ENCODE data around the gene KLF15. TPM values are rescaled to one million over a fixed set of nuclear protein-coding genes. Genes with fewer than 3 reads are reported as not detected.

Gene KLF15
- total RNA-seq, 4 donors from 2014 or later = 9.6 to 31.3 (median 19.2) TPM

GRCh38 chr3:126375835-126376331 lies 18.7 kb upstream of the KLF15 start:
- TF ChIP-seq POLR2A (IDR thresholded peaks at IDR 0.05) (no peak), CTCF (IDR thresholded peaks at IDR 0.05) (no peak)
- whole genome bisulfite sequencing, 2 donors = 77 to 85% methylated on average over 10 to 13 of the region's 13 CpGs
- DNase-seq (ENCODE audit: low spot score in 2 of 2) = peak in 1 of 2 donors; percentile 81
- intact Hi-C loops (cut with DNase I; ENCODE audit: low total_unique reads) = no loop called here
- no peak overlapping the region for H3K4me3 ChIP-seq (ENCODE audit: low read depth, poor library complexity, severe bottlenecking)

- H3K4me3 ChIP-seq (ENCODE audit: low read depth, poor library complexity, severe bottlenecking) = no peak overlapping the region
- WGBS, 2 donors = 78% methylated on average over 21 of the region's 21 CpGs
- TF ChIP-seq POLR2A (IDR thresholded peaks at IDR 0.05) (no peak), CTCF (IDR thresholded peaks at IDR 0.05) (no peak)
- intact Hi-C loops (cut with DNase I; ENCODE audit: low total_unique reads) = no loop called here
- peak in 1 of 2 donors; percentile 69 for DNase-seq (ENCODE audit: low spot score in 2 of 2)
Observed at GRCh38 chr3:126373682-126374601, 16.7 kb upstream of the KLF15 start.

DNA sequence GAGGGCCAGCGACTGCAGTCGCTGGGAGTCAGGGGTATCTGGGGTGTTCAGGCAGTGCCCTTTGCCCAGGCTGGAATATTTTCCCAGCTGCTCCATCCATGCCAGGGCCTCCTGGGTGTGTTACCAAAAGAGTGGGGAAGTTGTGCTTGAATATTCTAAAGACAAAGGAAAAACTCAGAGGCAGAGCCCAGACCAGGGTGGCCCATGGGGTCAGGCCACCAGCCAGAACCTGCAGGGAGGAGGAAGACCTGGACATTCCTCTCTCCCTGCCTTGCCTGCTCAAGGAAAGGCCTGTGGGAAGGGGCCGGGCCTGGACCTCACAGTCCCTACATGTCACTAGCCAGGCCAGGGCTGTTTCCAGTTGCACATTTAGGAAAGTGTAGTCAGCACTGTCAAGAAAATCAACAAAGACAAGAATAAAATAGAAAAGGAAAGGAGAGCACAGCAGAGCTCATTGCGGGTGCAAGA lies 16.0 kb upstream of the KLF15 start:
- WGBS, 2 donors = 92 to 93% methylated on average over 4 of the region's 4 CpGs
- peak in 1 of 2 donors; percentile 68 for DNase-seq (ENCODE audit: low spot score in 2 of 2)
- intact Hi-C loops (cut with DNase I; ENCODE audit: low total_unique reads) = no loop called here
- TF ChIP-seq CTCF (IDR thresholded peaks at IDR 0.05) (no peak), POLR2A (IDR thresholded peaks at IDR 0.05) (no peak)
- no peak overlapping the region for H3K4me3 ChIP-seq (ENCODE audit: low read depth, poor library complexity, severe bottlenecking)

GRCh38 chr3:126372413-126373145 lies 15.4 kb upstream of the KLF15 start:
- TF ChIP-seq POLR2A (IDR thresholded peaks at IDR 0.05) (no peak), CTCF (IDR thresholded peaks at IDR 0.05) (no peak)
- peak in 1 of 2 donors; percentile 75 for DNase-seq (ENCODE audit: low spot score in 2 of 2)
- H3K4me3 ChIP-seq (ENCODE audit: low read depth, poor library complexity, severe bottlenecking) = no peak overlapping the region
- intact Hi-C loops (cut with DNase I; ENCODE audit: low total_unique reads) = no loop called here
- WGBS, 2 donors = 79 to 89% methylated on average over 11 to 12 of the region's 12 CpGs

DNA sequence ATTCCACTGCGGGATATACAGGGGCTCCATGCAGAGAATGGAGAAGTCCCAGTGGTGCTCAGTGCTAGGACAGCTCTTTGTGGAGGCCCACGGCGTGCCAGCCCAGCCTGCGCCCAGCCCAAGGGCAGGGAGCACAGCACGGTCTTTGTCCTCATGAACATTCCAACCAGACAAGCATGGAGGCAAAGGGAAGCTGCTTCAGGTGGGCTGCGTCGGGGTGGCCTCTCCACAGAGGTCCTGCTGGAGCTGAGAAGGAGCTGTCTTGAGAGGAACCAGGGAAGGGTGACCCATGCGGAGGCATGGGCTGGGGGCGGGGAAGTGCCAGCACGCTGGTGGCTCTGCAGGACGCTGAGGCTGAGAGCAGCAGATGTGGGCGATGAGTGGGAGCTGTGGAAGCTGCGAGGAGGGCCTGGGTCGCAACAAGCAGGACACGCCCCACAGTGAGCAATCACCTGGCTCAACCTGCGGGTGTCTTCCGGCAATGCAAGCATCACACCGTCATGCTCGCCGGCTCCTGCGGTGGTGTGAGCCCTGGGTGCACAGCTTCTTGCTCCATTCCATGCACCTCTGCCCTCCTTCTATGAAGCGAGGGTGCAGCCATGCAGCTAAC lies 14.0 kb upstream of the KLF15 start:
- intact Hi-C loops (cut with DNase I; ENCODE audit: low total_unique reads) = no loop called here
- peak in 1 of 2 donors; percentile 62 for DNase-seq (ENCODE audit: low spot score in 2 of 2)
- no peak for TF ChIP-seq CTCF (IDR thresholded peaks at IDR 0.05)
- no peak for TF ChIP-seq POLR2A (IDR thresholded peaks at IDR 0.05)
- 83 to 86% methylated on average over 20 to 22 of the region's 22 CpGs for WGBS, 2 donors
- no peak overlapping the region for H3K4me3 ChIP-seq (ENCODE audit: low read depth, poor library complexity, severe bottlenecking)

Data from lower leg skin (tissue), 4 donors.